ENCODE results near the gene PIP4K2A. TPM values are rescaled to one million over a fixed set of nuclear protein-coding genes. Genes with fewer than 3 reads are reported as not detected.

Gene PIP4K2A
- total RNA-seq, 1 experiment from 2014 or later, result 20.2 TPM

DNA sequence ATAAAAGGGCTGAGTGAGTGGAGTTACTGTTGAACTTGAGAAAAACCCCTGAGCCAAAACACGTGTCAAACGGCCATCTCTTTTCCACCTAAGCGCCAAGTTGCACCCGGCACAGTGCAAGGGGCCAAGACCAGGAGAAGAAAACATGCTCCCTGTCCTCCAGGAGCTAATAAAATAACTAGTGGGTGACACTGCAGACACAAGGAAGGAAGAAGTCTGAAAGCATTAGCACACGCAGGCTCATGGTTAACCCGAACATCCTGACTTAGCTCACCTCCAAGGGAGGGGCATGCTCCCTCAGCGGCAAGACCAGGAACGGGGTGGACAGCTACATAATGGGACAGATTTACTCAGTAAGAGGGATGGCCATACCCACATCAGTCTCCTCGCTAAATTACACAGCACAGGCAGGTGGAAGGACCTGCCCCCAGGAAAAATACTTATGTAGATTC is 65.0 kb downstream of the PIP4K2A start:
- Histone ChIP-seq H3K36me3 (ENCODE audit: low read depth, low read length) (no peaks in the 10 kb centered on the region), H3K4me2 (ENCODE audit: low read length) (no peak overlapping the region), H3K4me3 (ENCODE audit: low read length) (no peak overlapping the region), H3K27ac (ENCODE audit: low read length) (no peak overlapping the region), H3F3A (ENCODE audit: low read length, unreplicated experiment) (no peaks in the 10 kb centered on the region), H3K27me3 (ENCODE audit: low read length) (no peaks in the 10 kb centered on the region), H3K4me1 (ENCODE audit: insufficient read depth, low read length) (peaks cover 14% of the 10 kb centered on the region), H3K9me3 (ENCODE audit: low read length) (no peaks in the 10 kb centered on the region), H3K9me2 (replicated peaks; ENCODE audit: low read length) (no peaks in the 10 kb centered on the region), H3K79me2 (ENCODE audit: low read length) (peaks cover 52% of the 10 kb centered on the region), H3K9ac (ENCODE audit: low read length) (no peak overlapping the region), H2AFZ (ENCODE audit: low read length) (no peak overlapping the region), H4K20me1 (ENCODE audit: low read length) (no peaks in the 10 kb centered on the region)
- intact Hi-C loops (cut with micrococcal nuclease), result no loop called here
- BruUV-seq (replicated peaks), result no TSS peak
- no peak for TF ChIP-seq EZH2 (IDR thresholded peaks at IDR 0.05; ENCODE audit: low read length, unreplicated experiment)
- no peak for TF ChIP-seq EZH2phosphoT487 (IDR thresholded peaks at IDR 0.05; ENCODE audit: borderline replicate concordance, low read length)
- TF ChIP-seq, protein P1, sequence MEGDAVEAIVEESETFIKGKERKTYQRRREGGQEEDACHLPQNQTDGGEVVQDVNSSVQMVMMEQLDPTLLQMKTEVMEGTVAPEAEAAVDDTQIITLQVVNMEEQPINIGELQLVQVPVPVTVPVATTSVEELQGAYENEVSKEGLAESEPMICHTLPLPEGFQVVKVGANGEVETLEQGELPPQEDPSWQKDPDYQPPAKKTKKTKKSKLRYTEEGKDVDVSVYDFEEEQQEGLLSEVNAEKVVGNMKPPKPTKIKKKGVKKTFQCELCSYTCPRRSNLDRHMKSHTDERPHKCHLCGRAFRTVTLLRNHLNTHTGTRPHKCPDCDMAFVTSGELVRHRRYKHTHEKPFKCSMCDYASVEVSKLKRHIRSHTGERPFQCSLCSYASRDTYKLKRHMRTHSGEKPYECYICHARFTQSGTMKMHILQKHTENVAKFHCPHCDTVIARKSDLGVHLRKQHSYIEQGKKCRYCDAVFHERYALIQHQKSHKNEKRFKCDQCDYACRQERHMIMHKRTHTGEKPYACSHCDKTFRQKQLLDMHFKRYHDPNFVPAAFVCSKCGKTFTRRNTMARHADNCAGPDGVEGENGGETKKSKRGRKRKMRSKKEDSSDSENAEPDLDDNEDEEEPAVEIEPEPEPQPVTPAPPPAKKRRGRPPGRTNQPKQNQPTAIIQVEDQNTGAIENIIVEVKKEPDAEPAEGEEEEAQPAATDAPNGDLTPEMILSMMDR (conservative IDR thresholded peaks at IDR 0.05; ENCODE audit: low read depth, low read length), result no peak
- ChIA-PET POLR2A (ENCODE audit: unreplicated experiment) (no interaction called here), CTCF (no interaction called here)
- DNase-seq (no peak), ATAC-seq (no peak)

DNA sequence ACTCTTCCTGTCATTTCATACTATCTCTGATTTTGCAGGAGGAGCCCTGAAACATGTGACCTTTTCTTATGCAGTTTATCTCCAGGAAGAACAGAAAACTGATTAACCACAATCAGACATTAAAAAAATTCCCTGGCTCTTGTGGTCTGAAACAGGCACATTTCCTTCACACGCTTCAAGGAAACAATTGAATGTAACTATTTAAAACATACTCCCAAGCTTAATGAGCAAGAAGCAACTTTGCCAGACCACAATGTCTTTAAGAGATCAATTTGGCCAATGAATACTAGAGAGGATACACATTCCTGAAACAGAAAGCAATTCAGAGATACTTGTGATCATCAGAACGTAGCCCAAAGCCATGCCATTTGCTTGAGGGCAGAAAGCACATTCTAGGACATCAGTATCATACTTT is 65.8 kb downstream of the PIP4K2A start:
- POLR2A ChIA-PET (ENCODE audit: unreplicated experiment), result no interaction called here
- Histone ChIP-seq H3K9ac (ENCODE audit: low read length) (no peak overlapping the region), H3K4me2 (ENCODE audit: low read length) (no peak overlapping the region), H3F3A (ENCODE audit: low read length, unreplicated experiment) (no peaks in the 10 kb centered on the region), H3K9me3 (ENCODE audit: low read length) (no peaks in the 10 kb centered on the region), H3K4me3 (ENCODE audit: low read length) (no peak overlapping the region), H3K79me2 (ENCODE audit: low read length) (peaks cover 47% of the 10 kb centered on the region), H3K27me3 (ENCODE audit: low read length) (no peaks in the 10 kb centered on the region), H3K4me1 (ENCODE audit: insufficient read depth, low read length) (peaks cover 10% of the 10 kb centered on the region), H3K27ac (ENCODE audit: low read length) (no peak overlapping the region), H3K36me3 (ENCODE audit: low read depth, low read length) (no peaks in the 10 kb centered on the region), H4K20me1 (ENCODE audit: low read length) (no peaks in the 10 kb centered on the region), H3K9me2 (replicated peaks; ENCODE audit: low read length) (no peaks in the 10 kb centered on the region), H2AFZ (ENCODE audit: low read length) (no peak overlapping the region)
- no peak for DNase-seq
- intact Hi-C loops (cut with micrococcal nuclease), result no loop called here
- BruUV-seq (replicated peaks), result no TSS peak
- CTCF ChIA-PET, result no interaction called here
- TF ChIP-seq EZH2 (IDR thresholded peaks at IDR 0.05; ENCODE audit: low read length, unreplicated experiment), result no peak
- no peak for TF ChIP-seq EZH2phosphoT487 (IDR thresholded peaks at IDR 0.05; ENCODE audit: borderline replicate concordance, low read length)
- TF ChIP-seq, protein P1 (conservative IDR thresholded peaks at IDR 0.05; ENCODE audit: low read depth, low read length), result no peak
- no peak for ATAC-seq

DNA sequence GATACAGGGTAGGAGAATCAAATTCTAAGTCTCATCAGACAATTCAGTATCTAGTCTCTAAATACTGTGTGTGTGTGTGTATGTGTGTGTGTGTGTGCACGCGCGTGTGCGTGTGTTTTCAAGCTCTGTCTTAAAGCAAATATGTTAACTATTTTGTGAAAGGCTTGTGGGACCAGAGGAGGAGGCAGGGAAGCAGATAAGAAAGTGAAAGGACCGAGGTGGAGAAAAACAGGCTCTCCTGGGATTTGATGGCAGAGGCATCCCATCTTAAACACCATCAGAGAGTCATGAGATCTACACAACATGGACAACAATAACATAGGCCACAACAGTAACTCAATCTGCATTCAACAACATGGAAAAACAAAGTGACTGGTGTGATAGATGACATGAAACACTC is 67.1 kb downstream of the PIP4K2A start:
- no peak for ATAC-seq
- Histone ChIP-seq H3K4me1 (ENCODE audit: insufficient read depth, low read length) (no peaks in the 10 kb centered on the region), H3K79me2 (ENCODE audit: low read length) (peaks cover 33% of the 10 kb centered on the region; the same call in 1 of the 2 replicates), H2AFZ (ENCODE audit: low read length) (no peak overlapping the region), H3K9me2 (replicated peaks; ENCODE audit: low read length) (no peaks in the 10 kb centered on the region), H3K27me3 (ENCODE audit: low read length) (no peaks in the 10 kb centered on the region), H3K4me2 (ENCODE audit: low read length) (no peak overlapping the region), H3K9me3 (ENCODE audit: low read length) (no peaks in the 10 kb centered on the region), H3K9ac (ENCODE audit: low read length) (no peak overlapping the region), H3K27ac (ENCODE audit: low read length) (no peak overlapping the region), H3K4me3 (ENCODE audit: low read length) (no peak overlapping the region), H4K20me1 (ENCODE audit: low read length) (no peaks in the 10 kb centered on the region), H3K36me3 (ENCODE audit: low read depth, low read length) (no peaks in the 10 kb centered on the region), H3F3A (ENCODE audit: low read length, unreplicated experiment) (no peaks in the 10 kb centered on the region)
- no TSS peak for BruUV-seq (replicated peaks)
- intact Hi-C loops (cut with micrococcal nuclease), result no loop called here
- ChIA-PET POLR2A (ENCODE audit: unreplicated experiment) (interaction anchor here (0.7 kb wide), 1 partner anchor 285 kb away, joined by 7 read pairs; no protein-coding TSS in a partner anchor), CTCF (no interaction called here)
- TF ChIP-seq, protein P1 (conservative IDR thresholded peaks at IDR 0.05; ENCODE audit: low read depth, low read length), result no peak
- no peak for TF ChIP-seq EZH2phosphoT487 (IDR thresholded peaks at IDR 0.05; ENCODE audit: borderline replicate concordance, low read length)
- no peak for TF ChIP-seq EZH2 (IDR thresholded peaks at IDR 0.05; ENCODE audit: low read length, unreplicated experiment)
- DNase-seq, result no peak

All from PC-3 (cell line).